ELR (cell line): ENCODE measurements around the gene CCDC201.
A peak's percentile ranks its signal among the peaks of the same experiment; 100 is the strongest.

Experiments used
- DNase-seq: peaks from one replicate; pipeline ENCODE4 v3.0.0-alpha.2; 2015; ENCODE audit warnings: low read depth

The CCDC201 gene

GRCh38 chr7:45873035-45873354 is at the start of gene CCDC201:
TSS of gene CCDC201 (minus strand) at chr7:45873082. CDS start at chr7:45873007, 75 bp downstream.
- no peak for DNase-seq

- peak; percentile 88 for DNase-seq
Measured at GRCh38 chr7:45921699-45922519, 49.0 kb upstream of the CCDC201 start.

GRCh38 chr7:45921381-45921698 is 48.5 kb upstream of the CCDC201 start:
- DNase-seq: no peak

DNA sequence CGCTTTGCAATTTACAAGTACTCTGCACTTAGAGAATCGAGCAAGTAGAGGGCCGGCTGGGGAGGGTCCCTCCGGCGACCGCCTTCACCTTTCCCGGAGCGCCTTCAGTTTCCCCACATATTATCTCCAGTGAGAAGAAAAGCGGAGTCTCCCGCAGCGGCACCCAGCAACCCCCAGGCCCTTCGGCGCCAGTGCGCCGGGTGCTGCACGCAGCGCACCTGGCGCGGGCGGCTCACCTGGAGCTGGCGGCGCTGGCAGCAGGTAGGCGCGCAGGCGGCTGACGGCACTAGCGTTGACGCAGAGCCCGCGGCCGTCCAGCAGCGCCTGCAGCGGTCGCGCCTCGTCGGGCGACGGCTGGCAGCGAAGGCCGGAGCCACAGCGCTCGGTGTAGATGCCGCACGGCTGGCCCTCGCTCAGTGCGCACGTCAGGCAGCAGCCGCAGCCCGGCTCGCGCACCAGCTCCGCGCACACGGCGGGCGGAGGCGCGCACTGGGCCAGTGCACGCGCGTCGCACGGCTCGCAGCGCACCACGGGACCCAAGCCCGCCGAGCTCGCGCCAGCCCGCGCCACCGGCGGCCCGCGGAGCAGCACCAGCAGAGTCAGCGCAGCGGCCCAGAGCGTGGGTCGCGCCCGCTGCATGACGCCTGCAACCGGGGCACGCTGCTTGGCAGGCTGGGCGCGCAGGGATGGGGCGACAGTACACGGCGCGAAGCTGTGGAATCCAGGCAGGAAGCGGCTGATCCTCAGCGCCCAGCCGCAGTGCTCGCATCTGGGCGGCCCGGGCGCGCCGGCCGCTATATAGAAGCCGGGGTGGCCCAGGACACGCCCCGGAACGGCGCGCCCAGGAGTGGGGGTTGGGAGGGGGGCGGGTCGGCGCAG is 47.9 kb upstream of the CCDC201 start, which contains the start of gene IGFBP3:
Gene IGFBP3, minus strand, starts transcription at position 771 of the 879 bp plus-strand sequence. Its CDS starts 132 bp downstream, at position 639.
- peak; percentile 77 for DNase-seq

- peak; percentile 15 for DNase-seq
Measured at GRCh38 chr7:45919993-45920459, 47.1 kb upstream of the CCDC201 start.

DNA sequence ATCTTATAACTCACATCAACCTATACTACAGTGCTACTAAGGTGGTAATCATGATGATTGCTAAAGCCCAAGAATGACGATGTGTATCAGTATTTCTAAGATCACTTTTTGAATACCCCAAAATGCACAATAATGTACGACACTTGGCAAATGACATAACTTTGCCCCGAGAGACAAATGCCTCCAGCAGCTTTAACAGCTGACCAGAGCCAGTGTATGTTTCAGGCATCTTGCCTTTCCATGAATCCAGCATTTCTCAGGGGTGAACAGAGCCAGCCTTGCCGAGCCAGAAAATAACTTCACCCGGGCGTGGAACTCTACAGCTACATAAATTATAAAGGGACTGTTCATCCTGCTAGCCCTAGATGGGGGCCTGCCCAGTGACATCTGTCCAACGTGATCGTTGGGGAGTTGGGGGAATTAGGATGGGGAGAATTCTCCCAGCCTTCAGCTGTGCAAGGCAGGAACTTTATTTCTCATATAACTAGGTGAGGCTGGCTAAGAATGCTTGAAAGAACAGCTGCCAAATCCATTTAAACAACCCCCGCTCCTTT is 46.4 kb upstream of the CCDC201 start:
- peak; percentile 16 for DNase-seq

DNA sequence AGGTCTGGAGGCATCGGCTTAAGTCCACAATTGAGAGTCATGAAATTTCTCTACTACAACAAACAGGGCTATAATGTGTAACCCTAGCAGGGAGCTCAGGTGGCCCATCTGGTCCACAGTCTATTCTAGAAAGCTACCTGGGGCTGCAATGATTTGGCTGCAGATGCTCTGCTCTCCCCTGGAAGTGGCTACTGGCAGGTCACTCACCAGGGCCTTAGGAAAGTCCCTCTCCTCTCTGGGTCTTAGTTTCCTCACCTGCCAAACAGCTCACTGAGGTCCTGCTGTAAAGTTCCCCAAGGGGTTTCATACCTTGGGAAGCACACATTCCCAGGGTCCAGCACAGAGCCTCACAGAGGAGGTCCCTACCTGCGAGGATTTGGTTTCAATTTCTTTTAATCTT is 45.7 kb upstream of the CCDC201 start:
- no peak for DNase-seq

- DNase-seq: peak; percentile 81
Measured at GRCh38 chr7:45917658-45918057, 44.8 kb upstream of the CCDC201 start.

DNA sequence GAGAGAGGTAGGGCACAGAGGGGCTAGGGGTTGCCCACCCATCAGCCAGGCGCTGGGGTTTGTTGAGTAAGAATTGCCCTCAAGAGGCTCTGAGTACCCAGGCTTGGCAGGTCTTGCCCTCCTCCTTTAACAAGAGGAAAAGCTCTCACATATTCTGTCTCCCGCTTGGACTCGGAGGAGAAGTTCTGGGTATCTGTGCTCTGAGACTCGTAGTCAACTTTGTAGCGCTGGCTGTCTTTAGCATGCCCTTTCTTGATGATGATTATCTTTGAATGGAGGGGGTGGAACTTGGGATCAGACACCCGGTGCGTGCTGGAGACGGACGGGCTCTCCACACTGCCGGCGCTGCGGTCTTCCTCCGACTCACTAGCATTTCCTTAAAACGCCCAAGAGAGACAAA is 44.2 kb upstream of the CCDC201 start:
- DNase-seq: no peak

GRCh38 chr7:45915606-45916005 is 42.7 kb upstream of the CCDC201 start:
- DNase-seq: no peak

GRCh38 chr7:45914911-45915310 is 42.0 kb upstream of the CCDC201 start:
- no peak for DNase-seq

- DNase-seq: no peak
Measured at GRCh38 chr7:45912972-45913371, 40.1 kb upstream of the CCDC201 start.

DNA sequence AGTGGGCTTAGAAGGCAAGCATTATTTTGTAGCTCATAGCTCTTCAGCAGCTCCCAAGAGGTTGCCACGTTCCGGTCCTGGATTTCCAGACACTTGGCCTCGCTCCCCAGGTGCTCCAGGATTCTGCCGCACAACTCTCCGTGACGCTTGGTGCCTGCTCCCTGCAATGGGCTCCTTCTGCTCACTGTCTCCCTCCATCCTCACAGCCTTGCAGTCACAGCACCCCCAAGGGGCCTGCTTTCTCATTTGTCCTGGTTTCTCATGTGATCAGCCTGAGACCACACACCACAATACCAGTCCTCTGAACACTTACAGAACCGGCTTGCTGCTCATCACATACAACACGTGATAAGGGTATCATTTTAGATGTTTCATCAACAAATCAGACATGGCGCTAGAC is 38.4 kb upstream of the CCDC201 start:
- no peak for DNase-seq

DNA sequence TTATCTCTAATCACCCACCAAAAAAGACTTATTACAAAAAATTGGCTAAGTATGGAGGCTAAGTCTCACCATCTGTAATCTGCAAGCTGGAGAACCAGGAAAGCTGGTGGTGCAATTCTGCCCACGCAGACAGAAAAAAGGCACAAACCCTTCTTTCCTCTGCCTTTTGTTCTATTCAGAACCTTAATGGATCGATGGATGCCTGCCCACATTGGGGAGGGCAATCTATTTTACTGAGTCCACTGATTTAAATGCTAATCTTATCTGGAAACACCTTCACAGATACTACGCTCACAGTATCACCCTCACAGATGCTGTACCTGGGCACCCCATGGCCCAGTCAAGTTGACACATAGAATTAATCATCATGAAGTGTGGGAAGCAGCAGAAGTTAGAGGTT is 38.0 kb upstream of the CCDC201 start:
- no peak for DNase-seq

DNA sequence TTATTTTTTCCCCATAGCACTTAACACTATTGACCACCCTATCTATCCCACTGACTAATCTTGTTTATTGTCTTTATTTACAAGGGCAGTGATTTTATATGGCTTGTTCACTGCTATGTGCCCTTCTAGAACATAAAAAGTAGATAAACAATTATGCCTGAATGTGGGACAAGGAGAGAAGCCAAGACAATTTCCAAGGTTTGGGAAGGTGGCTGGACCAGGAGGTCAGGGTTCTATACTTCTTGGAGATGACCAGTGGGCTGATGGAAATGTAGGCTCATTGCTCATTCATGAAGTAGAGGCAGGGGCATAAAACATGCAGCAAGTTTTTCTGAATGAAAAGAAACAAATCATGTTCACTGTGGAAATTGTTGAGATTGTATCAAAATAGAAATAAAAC is 36.7 kb upstream of the CCDC201 start:
- DNase-seq: no peak

- no peak for DNase-seq
Measured at GRCh38 chr7:45902820-45903219, 29.9 kb upstream of the CCDC201 start.

- DNase-seq: no peak
Measured at GRCh38 chr7:45901566-45901965, 28.7 kb upstream of the CCDC201 start.

- peak; percentile 84 for DNase-seq
Measured at GRCh38 chr7:45898222-45898621, 25.3 kb upstream of the CCDC201 start.

DNA sequence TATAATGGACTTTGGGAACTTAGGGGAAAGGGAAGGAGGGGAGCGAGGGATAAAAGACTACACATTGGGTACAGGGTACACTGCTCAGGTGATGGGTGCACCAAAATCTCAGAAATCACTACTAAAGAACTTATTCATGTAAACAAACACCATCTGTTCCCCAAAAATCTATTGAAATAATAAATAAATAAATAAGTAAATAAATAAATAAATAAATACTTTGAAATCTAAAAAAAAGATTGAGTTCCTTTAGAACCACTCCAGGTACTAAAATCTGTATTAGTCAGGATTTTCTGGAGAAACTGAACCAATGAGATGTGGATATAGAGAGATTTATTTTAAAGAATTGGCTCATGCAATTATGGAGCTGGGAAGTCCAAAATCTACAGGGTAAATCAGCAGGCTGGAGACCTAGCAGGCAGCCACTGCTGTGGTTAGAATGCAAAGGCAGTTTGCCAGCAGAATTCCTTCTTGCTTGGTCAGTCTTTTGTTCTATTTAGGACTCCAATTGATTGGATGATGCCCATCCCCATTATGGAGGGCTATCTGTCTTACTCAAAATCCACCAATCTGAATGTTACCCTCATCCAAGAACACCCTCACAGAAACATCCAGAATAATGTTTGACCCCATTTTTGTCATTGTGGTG is 24.3 kb upstream of the CCDC201 start:
- DNase-seq: peak; percentile 89

DNA sequence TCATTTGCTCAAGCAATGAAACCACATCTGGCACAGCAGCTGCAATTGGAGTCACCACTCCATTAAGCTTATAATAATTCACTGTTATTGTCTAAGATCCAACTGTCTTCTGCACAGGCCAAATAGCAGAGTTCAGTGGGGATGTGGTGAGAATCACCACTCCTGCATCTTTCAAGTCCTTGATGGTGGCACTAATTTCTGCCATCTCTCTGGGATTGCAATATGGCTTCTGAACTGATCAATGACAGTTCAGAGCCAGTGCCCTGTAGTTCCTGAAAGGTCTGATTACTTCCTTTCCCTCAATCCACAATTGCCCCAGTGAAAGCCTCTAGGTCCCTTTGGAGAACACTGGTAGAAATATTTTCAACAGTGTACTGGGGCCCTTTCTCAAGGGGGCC is 21.8 kb upstream of the CCDC201 start:
- no peak for DNase-seq

- DNase-seq: no peak
Measured at GRCh38 chr7:45893996-45894664, 21.2 kb upstream of the CCDC201 start.
